GM23248 (cell line): ENCODE measurements around the gene SLIT3.

Source experiments
- EZH2 ChIP-seq: fragments of 200-600 bp; sonication (generic); IDR thresholded peaks from 2 replicates; pipeline ENCODE4 v1.6.1; 2018; ENCODE audit warnings: antibody characterized with exemption, mild to moderate bottlenecking; ENCODE audit not compliant: insufficient read depth, poor library complexity, severe bottlenecking
- EZH2phosphoT487 ChIP-seq: fragments of 200-600 bp; sonication (generic); IDR thresholded peaks from 2 replicates; pipeline ENCODE4 v1.6.1; 2018; ENCODE audit warnings: antibody characterized with exemption, moderate library complexity, mild to moderate bottlenecking, low read depth; ENCODE audit not compliant: insufficient read depth

DNA sequence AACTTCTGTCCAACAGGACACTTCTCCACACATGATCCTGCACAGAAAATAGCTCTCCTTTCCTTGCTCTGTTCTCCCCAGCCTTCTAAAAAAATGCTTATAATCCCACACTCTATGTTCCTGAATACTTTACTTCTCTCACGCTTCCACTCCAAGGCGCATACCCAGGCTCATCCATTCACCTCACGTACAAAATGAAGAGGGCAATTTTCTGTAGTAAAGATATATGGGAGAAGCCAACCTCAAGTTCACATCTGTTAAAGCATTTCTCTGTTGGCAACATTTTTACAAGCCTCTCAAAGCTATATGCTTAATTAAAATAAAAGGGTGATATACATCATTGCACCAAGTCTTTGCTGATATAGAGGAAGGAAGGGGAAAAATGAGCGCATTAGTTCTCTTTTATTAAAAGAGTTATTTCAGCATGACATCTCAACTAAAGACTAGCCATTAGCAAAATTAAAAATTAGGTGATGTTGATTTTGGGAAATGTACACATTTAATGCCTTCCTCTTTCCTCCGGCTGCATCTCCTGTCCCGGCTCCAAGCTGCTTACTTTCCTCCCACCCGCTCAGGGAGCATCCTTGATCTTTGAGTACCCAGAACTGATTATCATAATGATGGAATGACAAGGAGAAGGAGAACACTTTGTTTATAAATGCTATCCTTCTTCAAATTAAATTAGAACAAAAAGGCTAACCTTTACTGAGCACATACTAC lies 379.6 kb downstream of the SLIT3 start:
- TF ChIP-seq EZH2 = no peak
- TF ChIP-seq EZH2phosphoT487 = no peak
